Measurements from ENCODE around the gene PLEKHA5.

DNA sequence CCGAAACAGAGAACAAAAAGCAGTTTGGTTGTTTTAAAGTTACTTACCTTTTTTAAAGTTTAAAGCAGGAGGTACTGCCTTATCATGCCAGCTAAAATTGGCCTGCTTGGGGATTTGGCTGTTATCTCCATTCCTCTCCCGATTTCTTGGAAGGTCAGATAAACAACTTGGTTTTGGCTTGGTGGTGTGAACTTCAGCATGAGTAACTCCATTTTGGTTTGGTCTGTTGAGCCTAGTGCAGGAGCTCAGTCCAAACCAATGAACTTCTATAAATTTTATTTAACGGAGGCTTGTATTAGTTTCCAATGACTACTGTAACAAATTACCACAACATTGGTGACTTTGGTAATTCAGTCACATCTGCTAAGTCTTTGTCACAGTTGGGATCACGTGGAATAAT is 82.3 kb downstream of the PLEKHA5 start:
- TF ChIP-seq POLR2A (IDR thresholded peaks at IDR 0.05) (no peak), EP300 (IDR thresholded peaks at IDR 0.05) (no peak)
- TF ChIP-seq, protein P1, sequence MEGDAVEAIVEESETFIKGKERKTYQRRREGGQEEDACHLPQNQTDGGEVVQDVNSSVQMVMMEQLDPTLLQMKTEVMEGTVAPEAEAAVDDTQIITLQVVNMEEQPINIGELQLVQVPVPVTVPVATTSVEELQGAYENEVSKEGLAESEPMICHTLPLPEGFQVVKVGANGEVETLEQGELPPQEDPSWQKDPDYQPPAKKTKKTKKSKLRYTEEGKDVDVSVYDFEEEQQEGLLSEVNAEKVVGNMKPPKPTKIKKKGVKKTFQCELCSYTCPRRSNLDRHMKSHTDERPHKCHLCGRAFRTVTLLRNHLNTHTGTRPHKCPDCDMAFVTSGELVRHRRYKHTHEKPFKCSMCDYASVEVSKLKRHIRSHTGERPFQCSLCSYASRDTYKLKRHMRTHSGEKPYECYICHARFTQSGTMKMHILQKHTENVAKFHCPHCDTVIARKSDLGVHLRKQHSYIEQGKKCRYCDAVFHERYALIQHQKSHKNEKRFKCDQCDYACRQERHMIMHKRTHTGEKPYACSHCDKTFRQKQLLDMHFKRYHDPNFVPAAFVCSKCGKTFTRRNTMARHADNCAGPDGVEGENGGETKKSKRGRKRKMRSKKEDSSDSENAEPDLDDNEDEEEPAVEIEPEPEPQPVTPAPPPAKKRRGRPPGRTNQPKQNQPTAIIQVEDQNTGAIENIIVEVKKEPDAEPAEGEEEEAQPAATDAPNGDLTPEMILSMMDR (IDR thresholded peaks at IDR 0.05), result no peak
